ENCODE measurements around the gene PPHLN1. TPM values are rescaled to one million over a fixed set of nuclear protein-coding genes. Genes with fewer than 3 reads are reported as not detected.

The PPHLN1 gene
- total RNA-seq, 1 experiment from 2014 or later: 87.6 TPM

DNA sequence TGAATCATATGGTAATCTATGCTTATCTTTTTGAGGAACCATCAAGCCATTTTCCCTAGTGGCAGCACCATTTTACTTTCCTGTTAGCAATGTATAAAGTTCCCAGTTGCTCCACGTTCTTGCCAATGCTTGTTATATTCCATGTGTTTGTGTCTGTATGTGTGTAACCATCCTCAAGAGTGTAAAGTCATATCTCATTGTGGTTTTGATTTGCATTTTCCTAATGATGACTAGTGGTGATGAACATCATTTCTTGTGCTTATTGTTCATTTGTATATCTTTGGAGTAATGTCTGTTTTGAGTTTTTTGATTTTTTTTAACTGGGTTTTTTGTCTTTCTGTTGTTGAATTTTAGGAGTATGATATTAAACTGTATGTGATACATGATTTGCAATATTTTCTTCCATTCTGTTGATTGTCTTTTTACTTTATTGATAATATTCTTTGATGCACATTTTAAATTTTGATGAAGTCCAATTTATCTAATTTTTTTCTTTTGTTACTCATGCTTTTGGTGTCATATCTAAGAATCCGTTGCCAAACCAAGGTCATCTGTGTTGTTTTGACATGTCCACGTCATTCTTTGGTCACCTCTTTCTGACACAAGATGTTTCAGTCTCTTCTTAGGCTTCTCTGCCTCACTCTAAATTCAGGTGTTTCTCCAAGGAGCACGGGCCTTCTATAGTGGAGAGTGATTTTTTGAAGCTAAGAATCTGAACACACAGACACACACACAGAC, 36.1 kb downstream of the PPHLN1 start:
- ChIA-PET POLR2A (no interaction called here), CTCF (no interaction called here)
- no peak overlapping the region for H3K27ac Mint-ChIP-seq (ENCODE audit: unreplicated experiment)

DNA sequence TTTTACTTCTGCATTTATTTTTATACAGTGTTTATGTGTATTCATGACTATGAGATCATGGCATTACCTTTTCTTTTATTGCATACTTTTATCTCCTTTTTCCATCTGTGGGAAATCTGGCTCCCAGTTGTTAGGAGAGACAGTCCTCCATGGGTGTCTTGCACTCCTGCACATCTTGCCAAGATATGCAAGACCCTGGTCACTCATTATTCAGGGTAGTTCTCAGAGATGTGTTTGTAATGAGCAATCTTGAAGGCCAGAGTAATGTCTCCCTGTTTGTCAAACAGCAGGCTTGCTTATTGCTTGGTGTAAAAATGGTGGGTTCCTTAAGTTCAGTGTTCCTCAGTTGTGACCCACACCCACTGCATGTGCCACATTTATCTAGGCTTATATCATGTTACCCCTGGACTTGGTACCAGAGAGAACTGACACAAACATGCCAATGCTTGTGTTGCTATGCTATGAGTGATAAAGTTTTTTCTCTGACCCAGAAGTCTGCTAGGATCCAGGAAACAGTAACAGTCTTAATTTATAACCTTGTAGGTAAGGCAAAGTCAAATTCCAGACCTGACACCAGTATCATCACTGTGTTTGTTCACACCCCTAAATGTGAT, 36.8 kb downstream of the PPHLN1 start:
- H3K27me3 Mint-ChIP-seq (ENCODE audit: insufficient read depth, unreplicated experiment): no peaks in the 10 kb centered on the region
- POLR2A ChIA-PET: no interaction called here
- no peaks in the 10 kb centered on the region for H3K9me3 Mint-ChIP-seq (ENCODE audit: unreplicated experiment)
- no peak overlapping the region for H3K27ac Mint-ChIP-seq (ENCODE audit: unreplicated experiment)
- CTCF ChIA-PET: no interaction called here
- intact Hi-C loops (cut with micrococcal nuclease; ENCODE audit: unreplicated experiment): no loop called here
- BruUV-seq (replicated peaks): no TSS peak
- Histone ChIP-seq H3K27me3 (replicated peaks; ENCODE audit: control insufficient read depth, insufficient read depth, low read length) (no peaks in the 10 kb centered on the region), H3K4me1 (no peaks in the 10 kb centered on the region; the same call in 1 of the 2 replicates), H3K4me3 (ENCODE audit: low read depth, low read length) (no peak overlapping the region), H3K9me3 (no peaks in the 10 kb centered on the region), H3K36me3 (ENCODE audit: control insufficient read depth, insufficient read depth, low read length) (no peaks in the 10 kb centered on the region)
- H3K4me1 Mint-ChIP-seq (ENCODE audit: low read depth, unreplicated experiment): peaks cover 8% of the 10 kb centered on the region
- no peak for DNase-seq
- no peak for TF ChIP-seq CTCF (IDR thresholded peaks at IDR 0.05; ENCODE audit: insufficient read depth in 1 of 2, low read depth in 1 of 2, low read length in 1 of 2, severe bottlenecking in 1 of 2, unreplicated experiment in 1 of 2)
- no peak overlapping the region for H3K4me3 Mint-ChIP-seq (ENCODE audit: unreplicated experiment)
- peaks cover 17% of the 10 kb centered on the region for H3K36me3 Mint-ChIP-seq (ENCODE audit: insufficient read depth, unreplicated experiment)

More for the DNA sequence above, 36.1 kb downstream of the PPHLN1 start:
- H3K36me3 Mint-ChIP-seq (ENCODE audit: insufficient read depth, unreplicated experiment): peaks cover 17% of the 10 kb centered on the region
- no peaks in the 10 kb centered on the region for H3K9me3 Mint-ChIP-seq (ENCODE audit: unreplicated experiment)
- H3K36me3 ChIP-seq (ENCODE audit: control insufficient read depth, insufficient read depth, low read length): no peaks in the 10 kb centered on the region; the same call in 1 of the 2 replicates
- no peaks in the 10 kb centered on the region; the same call in 1 of the 2 replicates for H3K4me1 ChIP-seq
- H3K27me3 Mint-ChIP-seq (ENCODE audit: insufficient read depth, unreplicated experiment): no peaks in the 10 kb centered on the region
- BruUV-seq (replicated peaks): no TSS peak
- H3K9me3 ChIP-seq: no peaks in the 10 kb centered on the region
- intact Hi-C loops (cut with micrococcal nuclease; ENCODE audit: unreplicated experiment): no loop called here
- H3K27me3 ChIP-seq (replicated peaks; ENCODE audit: control insufficient read depth, insufficient read depth, low read length): no peaks in the 10 kb centered on the region
- H3K4me3 Mint-ChIP-seq (ENCODE audit: unreplicated experiment): no peak overlapping the region
- H3K4me3 ChIP-seq (ENCODE audit: low read depth, low read length): no peak overlapping the region
- DNase-seq: no peak
- TF ChIP-seq CTCF (IDR thresholded peaks at IDR 0.05; ENCODE audit: insufficient read depth in 1 of 2, low read depth in 1 of 2, low read length in 1 of 2, severe bottlenecking in 1 of 2, unreplicated experiment in 1 of 2): no peak
- peaks cover 6% of the 10 kb centered on the region for H3K4me1 Mint-ChIP-seq (ENCODE audit: low read depth, unreplicated experiment)

DNA sequence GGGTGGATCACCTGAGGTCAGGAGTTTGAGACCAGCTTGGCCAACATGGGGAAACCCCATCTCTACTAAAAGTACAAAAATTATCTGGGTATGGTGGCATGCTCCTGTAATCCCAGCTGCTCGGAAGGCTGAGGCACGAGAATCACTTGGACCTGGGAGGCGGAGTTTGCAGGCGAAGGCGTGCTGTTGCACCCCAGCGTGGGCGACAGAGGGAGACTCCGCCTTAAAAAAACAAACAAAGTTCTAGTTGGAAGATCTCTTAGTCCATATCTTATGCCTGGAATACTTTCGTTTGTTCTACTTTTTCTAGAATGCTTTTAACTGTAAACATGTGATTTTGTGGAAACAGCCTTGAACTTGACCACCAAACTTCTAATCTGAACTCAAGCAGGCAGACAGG, 38.7 kb downstream of the PPHLN1 start:
- no peak overlapping the region for H3K4me3 Mint-ChIP-seq (ENCODE audit: unreplicated experiment)
- H3K4me1 ChIP-seq: no peaks in the 10 kb centered on the region; the same call in 1 of the 2 replicates
- H3K4me1 Mint-ChIP-seq (ENCODE audit: low read depth, unreplicated experiment): peaks cover 11% of the 10 kb centered on the region
- no peaks in the 10 kb centered on the region for H3K36me3 ChIP-seq (ENCODE audit: control insufficient read depth, insufficient read depth, low read length)
- no peak for TF ChIP-seq CTCF (IDR thresholded peaks at IDR 0.05; ENCODE audit: insufficient read depth in 1 of 2, low read depth in 1 of 2, low read length in 1 of 2, severe bottlenecking in 1 of 2, unreplicated experiment in 1 of 2)
- no peak overlapping the region for H3K4me3 ChIP-seq (ENCODE audit: low read depth, low read length)
- H3K27ac Mint-ChIP-seq (ENCODE audit: unreplicated experiment): no peak overlapping the region
- DNase-seq: no peak
- CTCF ChIA-PET: interaction anchor here (1.1 kb wide), 1 partner anchor 69 kb away, joined by 3 read pairs; no protein-coding TSS in a partner anchor
- no peaks in the 10 kb centered on the region for H3K27me3 ChIP-seq (replicated peaks; ENCODE audit: control insufficient read depth, insufficient read depth, low read length)
- peaks cover 12% of the 10 kb centered on the region for H3K36me3 Mint-ChIP-seq (ENCODE audit: insufficient read depth, unreplicated experiment)
- no peaks in the 10 kb centered on the region for H3K27me3 Mint-ChIP-seq (ENCODE audit: insufficient read depth, unreplicated experiment)
- intact Hi-C loops (cut with micrococcal nuclease; ENCODE audit: unreplicated experiment): no loop called here
- no TSS peak for BruUV-seq (replicated peaks)
- POLR2A ChIA-PET: no interaction called here
- H3K9me3 ChIP-seq: no peaks in the 10 kb centered on the region
- no peaks in the 10 kb centered on the region for H3K9me3 Mint-ChIP-seq (ENCODE audit: unreplicated experiment)
